ENCODE results near the gene WSB1.

DNA sequence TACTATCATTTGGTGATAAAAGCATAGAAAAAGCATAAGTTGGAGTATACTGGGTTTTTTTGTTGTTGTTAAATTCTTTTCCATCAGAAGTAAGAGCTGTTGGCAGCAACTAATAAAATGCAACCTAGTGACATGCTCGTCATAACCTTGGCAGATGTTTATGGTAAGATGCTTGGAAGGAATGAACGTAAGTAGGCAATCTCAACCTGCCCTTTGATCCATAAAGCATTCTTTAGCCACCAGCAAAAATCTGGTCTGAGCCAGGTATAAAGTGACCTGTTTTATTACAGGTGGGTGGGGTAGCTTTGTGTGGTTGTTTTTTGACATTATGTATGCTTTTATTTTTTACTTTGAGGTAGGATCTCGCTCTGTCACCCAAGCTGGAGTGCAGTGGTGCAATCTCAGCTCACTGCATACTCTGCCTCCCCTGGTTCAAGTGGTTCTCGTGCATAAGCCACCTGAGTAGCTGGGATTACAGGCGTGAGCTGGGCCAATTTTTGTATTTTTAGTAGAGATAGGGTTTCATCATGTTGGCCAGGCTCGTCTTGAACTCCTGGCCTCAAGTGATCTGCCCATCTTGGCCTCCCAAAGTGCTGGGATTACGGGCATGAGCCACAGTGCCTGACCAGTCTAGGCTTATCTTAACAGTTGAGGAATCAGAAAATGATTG, 22.0 kb downstream of the WSB1 start:
- TF ChIP-seq POLR2A (IDR thresholded peaks at IDR 0.05; ENCODE audit: low read depth, low read length) (no peak), POLR2AphosphoS5 (IDR thresholded peaks at IDR 0.05; ENCODE audit: low read depth, low read length) (no peak)

Measured in GM12892 (cell line).